HepG2 (cell line): ENCODE data around the gene CBX5. TPM values are rescaled to one million over a fixed set of nuclear protein-coding genes. Genes with fewer than 3 reads are reported as not detected.

Experiments used
- AHR ChIP-seq: IDR thresholded peaks from 2 replicates; pipeline ENCODE4 v1.6.1; 2018; ENCODE audit warnings: missing genetic modification reagents, missing compliant biosample characterization
- ARHGAP35 ChIP-seq: sonication (generic); formaldehyde crosslinking; IDR thresholded peaks from 2 replicates; pipeline ENCODE4 v1.9.0; 2022; ENCODE audit warnings: mild to moderate bottlenecking, inconsistent platforms, moderate library complexity, missing genetic modification reagents, borderline replicate concordance
- FOSL2 ChIP-seq: sonication (generic); formaldehyde crosslinking; IDR thresholded peaks from 2 replicates; pipeline ENCODE4 v1.4.0; 2020; ENCODE audit warnings: missing genetic modification reagents
- KIAA2018 ChIP-seq: sonication (generic); formaldehyde crosslinking; IDR thresholded peaks from 2 replicates; pipeline ENCODE4 v1.5.0; 2020; ENCODE audit warnings: mild to moderate bottlenecking, missing genetic modification reagents, borderline replicate concordance
- MEF2D ChIP-seq: sonication (generic); formaldehyde crosslinking; IDR thresholded peaks from 2 replicates; pipeline ENCODE4 v1.5.1; 2020; ENCODE audit warnings: mild to moderate bottlenecking, missing genetic modification reagents
- PPARG ChIP-seq: conservative IDR thresholded peaks from 2 replicates; pipeline ENCODE4 v1.6.1; 2016; ENCODE audit warnings: missing biosample characterization, missing genetic modification reagents
- ZBTB20 ChIP-seq: sonication (generic); formaldehyde crosslinking; IDR thresholded peaks from 2 replicates; pipeline ENCODE4 v1.8.1; 2023; ENCODE audit warnings: missing genetic modification reagents, low read depth, mild to moderate bottlenecking, borderline replicate concordance
- ZHX2 ChIP-seq, 2 experiments: sonication (generic) in 1 of 2; formaldehyde crosslinking in 1 of 2; IDR thresholded peaks; 2 replicates each; pipeline versions ENCODE4 v1.6.1 to v1.9.0; 2014 to 2022; ENCODE audit warnings: antibody characterized with exemption in 1 of 2, borderline replicate concordance in 1 of 2, inconsistent platforms in 1 of 2, low read depth in 1 of 2, missing genetic modification reagents in 1 of 2
- ZKSCAN1 ChIP-seq: fragments of 150-350 bp; IDR thresholded peaks from 2 replicates; pipeline ENCODE4 v1.6.1; 2014; ENCODE audit warnings: low read length
- polyA plus RNA-seq, 8 experiments: library from polyadenylated mRNA; depleted of rRNA in 3 of 8; stranded (reverse) in 7 of 8; unstranded in 1 of 8; fragments of >200 nt; fragmentation: Illumina TruSeq in 4 of 8; extraction: Trizol in 4 of 8; gene quantifications; 2 replicates each; pipeline versions ENCODE4 v1.2.1 to v1.2.3, GENCODE V29; 2011 to 2016; ENCODE audit warnings: low read depth in 4 of 8, missing spikeins in 1 of 8, mixed read lengths in 1 of 8; ENCODE audit not compliant: insufficient read depth in 1 of 8
- total RNA-seq, 5 experiments: library from RNA; depleted of rRNA; stranded (reverse); fragments of >200 nt; fragmentation: Illumina TruSeq; extraction: Trizol; gene quantifications; 2 replicates each; pipeline ENCODE4 v1.2.3, GENCODE V29; 2016; ENCODE audit warnings: low read depth in 1 of 5
- TF ChIP-seq, protein P1 (sequence below): sonication (generic); formaldehyde crosslinking; IDR thresholded peaks from 2 replicates; pipeline ENCODE4 v1.5.0; 2020; ENCODE audit warnings: missing genetic modification reagents

Gene CBX5
- total and polyA plus RNA-seq, 2 of the 13 experiments (the other 11 are each of a cell fraction or from before 2014, with no cell fraction given): 16.0 to 22.2 TPM

- TF ChIP-seq ZBTB20 (CRISPR knock-in tag) (no peak), ARHGAP35 (CRISPR knock-in tag) (no peak), ZKSCAN1 (no peak), KIAA2018 (CRISPR knock-in tag) (no peak), PPARG (CRISPR knock-in tag) (no peak), MEF2D (0 out of 2 replicates have a peak, but pooled peaks have one; percentile 20), AHR (CRISPR knock-in tag) (no peak; the same call in 1 of the 2 replicates), FOSL2 (CRISPR knock-in tag) (peak; percentile 40; the same call in 1 of the 2 replicates), ZHX2 (IDR thresholded peaks at IDR 0.05; ENCODE audit: low read depth) (no peak), ZHX2 (CRISPR knock-in tag; IDR thresholded peaks at IDR 0.05; ENCODE audit: borderline replicate concordance) (no peak)
- TF ChIP-seq, protein P1, sequence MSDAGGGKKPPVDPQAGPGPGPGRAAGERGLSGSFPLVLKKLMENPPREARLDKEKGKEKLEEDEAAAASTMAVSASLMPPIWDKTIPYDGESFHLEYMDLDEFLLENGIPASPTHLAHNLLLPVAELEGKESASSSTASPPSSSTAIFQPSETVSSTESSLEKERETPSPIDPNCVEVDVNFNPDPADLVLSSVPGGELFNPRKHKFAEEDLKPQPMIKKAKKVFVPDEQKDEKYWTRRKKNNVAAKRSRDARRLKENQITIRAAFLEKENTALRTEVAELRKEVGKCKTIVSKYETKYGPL (CRISPR knock-in tag): no peak
Measured at GRCh38 chr12:54214553-54215406, 65.1 kb downstream of the CBX5 start (continued).
